Measurements from ENCODE around the gene KIF13A. TPM values are rescaled to one million over a fixed set of nuclear protein-coding genes. Genes with fewer than 3 reads are reported as not detected.
A peak's percentile ranks its signal among the peaks of the same experiment; 100 is the strongest.

KIF13A gene
- total and polyA plus RNA-seq, 9 of the 15 experiments (the other 6 are each of a cell fraction or from before 2014, with no cell fraction given) = 3.6 to 44.3 (median 29.7) TPM

- 0 out of 2 replicates have a peak, but pooled peaks have one; percentile 21 for TF ChIP-seq ZBTB40 (IDR thresholded peaks at IDR 0.05)
- no peak for TF ChIP-seq ZBTB40 (CRISPR knock-in tag; IDR thresholded peaks at IDR 0.05)
- TF ChIP-seq KAT7 (CRISPR knock-in tag; IDR thresholded peaks at IDR 0.05; ENCODE audit: borderline replicate concordance) = 0 out of 2 replicates have a peak, but pooled peaks have one; percentile 57
- TF ChIP-seq ZNF384 (IDR thresholded peaks at IDR 0.05; ENCODE audit: low read depth, low read length) = no peak
- no peak; the same call in 1 of the 2 replicates for TF ChIP-seq ZSCAN29 (IDR thresholded peaks at IDR 0.05)
- 0 out of 2 replicates have a peak, but pooled peaks have one; percentile 23 for TF ChIP-seq POLR2A (conservative IDR thresholded peaks at IDR 0.05)
- peak; percentile 59; the same call in 1 of the 2 replicates for TF ChIP-seq PTBP1 (IDR thresholded peaks at IDR 0.05; ENCODE audit: low read depth, low read length)
- no peak for TF ChIP-seq TSHZ1 (CRISPR knock-in tag; IDR thresholded peaks at IDR 0.05)
- no peak for TF ChIP-seq ZNF668 (CRISPR knock-in tag; IDR thresholded peaks at IDR 0.05)
- no peak for TF ChIP-seq TGIF2 (CRISPR knock-in tag; IDR thresholded peaks at IDR 0.05)
- TF ChIP-seq CTBP1 (IDR thresholded peaks at IDR 0.05; ENCODE audit: borderline replicate concordance) = no peak
- no peak for TF ChIP-seq USF1 (CRISPR knock-in tag; IDR thresholded peaks at IDR 0.05)
- TF ChIP-seq STAT5A (IDR thresholded peaks at IDR 0.05; ENCODE audit: borderline replicate concordance, low read length) = no peak
- TF ChIP-seq KDM1A (IDR thresholded peaks at IDR 0.05) = peak; percentile 81 to 88
- no peak for TF ChIP-seq LEF1 (IDR thresholded peaks at IDR 0.05)
These were observed 584 bp downstream of the KIF13A start (continued) for GRCh38 chr6:17986656-17987446.
